ENCODE data around the gene DNAAF5.

GRCh38 chr7:751826-752225, 25.3 kb downstream of the DNAAF5 start:
- no peak for TF ChIP-seq EP300 (IDR thresholded peaks at IDR 0.05)
- no peak for TF ChIP-seq CTCF (IDR thresholded peaks at IDR 0.05)
- TF ChIP-seq POLR2AphosphoS5 (IDR thresholded peaks at IDR 0.05): no peak
- no peak for TF ChIP-seq POLR2A (IDR thresholded peaks at IDR 0.05)
